Naive thymus-derived CD4-positive, alpha-beta T cell (primary cell): ENCODE results near the gene CAMTA1. TPM values are rescaled to one million over a fixed set of nuclear protein-coding genes. Genes with fewer than 3 reads are reported as not detected.

Experiments
- ATAC-seq: fragments of 150-1000 bp; cut with Tn5 transposase; 2 replicates; pipeline ENCODE4 v1.10.0; 2021; ENCODE audit warnings: mild to moderate bottlenecking, moderate library complexity
- CTCF ChIA-PET: fragments of 350-600 bp; sonication (Branson Sonifier 250); formaldehyde crosslinking; loops from one replicate; lab custom pipeline; 2021; ENCODE audit warnings: antibody characterized with exemption; lab: Charles Lee
- POLR2A ChIA-PET: fragments of 350-600 bp; sonication (Branson Sonifier 250); formaldehyde crosslinking; loops from one replicate; lab custom pipeline; 2021; ENCODE audit warnings: antibody characterized with exemption, inconsistent platforms; lab: Charles Lee
- DNase-seq, 9 donors: peaks; one replicate each; pipeline versions ENCODE4 v3.0.0 to v3.0.0-alpha.2; 2020 to 2022; ENCODE audit warnings: mixed read lengths in 1 of 9
- H3K27ac ChIP-seq: one replicate; pipeline ENCODE4 v1.7.0; 2013; ENCODE audit warnings: mild to moderate bottlenecking, low read depth, low read length, moderate library complexity
- H3K27me3 ChIP-seq, 2 donors: one replicate each; pipeline ENCODE4 v1.7.0; 2013; ENCODE audit warnings: low read length in 2 of 2, mild to moderate bottlenecking in 2 of 2, moderate library complexity in 2 of 2; ENCODE audit not compliant: control insufficient read depth in 2 of 2, insufficient read depth in 2 of 2
- H3K36me3 ChIP-seq, 3 experiments: 1 replicate in 2 of 3; 2 replicates in 1 of 3; pipeline ENCODE4 v1.7.0; 2013; ENCODE audit warnings: low read length in 3 of 3, mild to moderate bottlenecking in 3 of 3, moderate library complexity in 1 of 3; ENCODE audit not compliant: insufficient read depth in 3 of 3, control insufficient read depth in 2 of 3
- H3K4me1 ChIP-seq, 2 donors: one replicate each; pipeline ENCODE4 v1.7.0; 2013; ENCODE audit warnings: low read length in 2 of 2, mild to moderate bottlenecking in 2 of 2, moderate library complexity in 1 of 2; ENCODE audit not compliant: control insufficient read depth in 2 of 2, insufficient read depth in 2 of 2
- H3K4me3 ChIP-seq: 2 replicates; pipeline ENCODE4 v1.7.0; 2013; ENCODE audit warnings: mild to moderate bottlenecking, low read length
- H3K9me3 ChIP-seq, 3 experiments: 1 replicate in 2 of 3; 2 replicates in 1 of 3; pipeline ENCODE4 v1.7.0; 2013; ENCODE audit warnings: low read length in 3 of 3; ENCODE audit not compliant: control insufficient read depth in 2 of 3
- H3K27ac Mint-ChIP-seq, 9 donors: one replicate each; pipeline ENCODE4 v1.8.0; 2020 to 2022; ENCODE audit warnings: mixed read lengths in 9 of 9, mild to moderate bottlenecking in 8 of 9, moderate library complexity in 5 of 9, inconsistent platforms in 2 of 9
- H3K27me3 Mint-ChIP-seq, 5 donors: one replicate each; pipeline ENCODE4 v1.8.0; 2021 to 2022; ENCODE audit warnings: mixed read lengths in 5 of 5, mild to moderate bottlenecking in 1 of 5
- H3K36me3 Mint-ChIP-seq, 5 donors: one replicate each; pipeline ENCODE4 v1.8.0; 2020 to 2022; ENCODE audit warnings: mixed read lengths in 5 of 5, mild to moderate bottlenecking in 3 of 5, inconsistent platforms in 1 of 5
- H3K4me1 Mint-ChIP-seq, 7 donors: one replicate each; pipeline ENCODE4 v1.8.0; 2020 to 2022; ENCODE audit warnings: mixed read lengths in 7 of 7, mild to moderate bottlenecking in 3 of 7, inconsistent platforms in 1 of 7
- H3K4me3 Mint-ChIP-seq, 10 donors: one replicate each; pipeline ENCODE4 v1.8.0; 2020 to 2022; ENCODE audit warnings: mild to moderate bottlenecking in 10 of 10, mixed read lengths in 10 of 10, moderate library complexity in 6 of 10, inconsistent platforms in 2 of 10
- H3K9me3 Mint-ChIP-seq, 11 donors: one replicate each; pipeline ENCODE4 v1.8.0; 2020 to 2022; ENCODE audit warnings: mixed read lengths in 11 of 11, mild to moderate bottlenecking in 4 of 11, inconsistent platforms in 1 of 11, moderate library complexity in 1 of 11
- intact Hi-C, 2 donors: fragments of 100-400 bp; cut with micrococcal nuclease; formaldehyde crosslinking; loops; one replicate each; pipeline ENCODE4 v1.15.1; 2023
- polyA plus RNA-seq, 2 donors: library from polyadenylated mRNA; unstranded; fragments of 300-500 nt; fragmentation: Illumina TruSeq; gene quantifications; one replicate each; pipeline ENCODE4 v1.2.3, GENCODE V29; 2021
- total RNA-seq, 6 experiments: library from RNA in 5 of 6; stranded (reverse) in 5 of 6; gene quantifications; 1 replicate in 5 of 6; 2 replicates in 1 of 6; pipeline ENCODE4 v1.2.3 and lab custom pipeline; 2021 to 2026

CAMTA1 gene
- total and polyA plus RNA-seq, 7 experiments from 2014 or later, result 38.1 to 68.6 (median 42.6) TPM

DNA sequence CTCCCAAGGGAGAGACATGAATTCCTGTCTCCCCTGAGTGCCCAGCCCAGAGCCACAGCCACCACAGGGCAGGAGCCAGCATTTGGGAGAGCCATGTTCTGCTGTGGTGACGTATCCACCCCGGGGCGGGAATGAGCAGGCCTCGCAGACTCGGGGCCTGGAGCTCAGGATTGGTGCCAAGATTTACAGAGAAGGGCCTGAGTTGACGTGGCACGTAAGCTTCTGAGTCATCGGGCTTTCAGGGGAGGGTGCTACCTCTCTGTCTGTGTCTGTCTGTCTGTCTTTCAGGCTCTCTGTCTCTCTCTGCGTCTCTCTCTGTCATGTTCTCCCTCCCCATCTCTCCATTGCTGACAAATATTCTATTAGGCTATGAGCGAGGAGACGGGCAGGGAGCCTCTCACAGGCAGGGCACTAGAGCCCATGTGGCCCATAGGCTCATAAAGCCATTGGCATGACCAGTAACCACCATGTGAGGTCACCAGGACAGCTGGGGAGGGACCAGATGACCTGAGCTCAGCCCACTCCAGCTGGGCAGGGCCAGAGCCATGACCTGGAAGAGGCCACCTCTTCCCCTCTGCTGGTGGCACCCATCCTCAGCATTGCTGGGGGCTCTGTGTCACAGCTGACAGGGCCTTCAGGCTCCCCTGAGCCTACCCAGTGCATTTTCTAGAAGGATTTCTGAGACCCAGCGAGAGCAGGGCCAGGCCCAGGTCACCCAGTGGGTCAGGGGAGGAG, 685.8 kb downstream of the CAMTA1 start:
- Histone ChIP-seq H3K4me3 (no peak overlapping the region), H3K4me1 (no peaks in the 10 kb centered on the region), H3K27ac (no peak overlapping the region), H3K36me3 (no peaks in the 10 kb centered on the region), H3K9me3 (no peaks in the 10 kb centered on the region), H3K27me3 (no peaks in the 10 kb centered on the region)
- H3K9me3 Mint-ChIP-seq, result no peaks in the 10 kb centered on the region
- DNase-seq, result no peak
- peaks cover 0 to 8% (median 0%) of the 10 kb centered on the region in 5 donors for H3K27me3 Mint-ChIP-seq
- no peaks in the 10 kb centered on the region for H3K36me3 Mint-ChIP-seq
- intact Hi-C loops, result no loop called here
- ATAC-seq, result no peak
- ChIA-PET POLR2A (no interaction called here), CTCF (no interaction called here)
- no peak overlapping the region for H3K4me3 Mint-ChIP-seq
- no peak overlapping the region for H3K27ac Mint-ChIP-seq
- H3K4me1 Mint-ChIP-seq, result no peaks in the 10 kb centered on the region

DNA sequence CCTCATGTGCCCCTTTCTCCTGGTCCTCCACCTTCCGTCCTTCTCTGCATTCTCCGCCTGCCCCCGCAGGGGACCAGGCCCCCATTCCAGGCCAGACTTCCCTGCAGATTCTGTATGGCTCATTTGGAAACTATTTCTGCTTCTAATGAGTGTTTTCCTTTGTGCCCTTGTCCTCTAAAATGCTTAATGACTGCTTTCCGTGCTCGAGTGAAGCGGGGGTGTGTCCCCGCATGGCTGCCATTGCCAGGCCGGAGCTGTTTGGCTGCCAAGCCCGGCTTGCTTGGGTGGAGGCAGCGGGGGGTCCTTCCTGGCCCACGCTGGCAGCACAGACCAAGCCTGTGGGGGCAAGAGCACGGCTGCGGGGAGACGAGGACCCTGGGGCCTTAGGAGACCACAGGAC, 686.6 kb downstream of the CAMTA1 start:
- H3K4me3 Mint-ChIP-seq, result no peak overlapping the region
- H3K4me1 Mint-ChIP-seq, result peaks cover 0 to 1% (median 0%) of the 10 kb centered on the region in 7 donors
- Histone ChIP-seq H3K4me3 (no peak overlapping the region), H3K27me3 (no peaks in the 10 kb centered on the region), H3K9me3 (no peaks in the 10 kb centered on the region), H3K36me3 (no peaks in the 10 kb centered on the region), H3K4me1 (no peaks in the 10 kb centered on the region), H3K27ac (no peak overlapping the region)
- intact Hi-C loops, result no loop called here
- peaks cover 0 to 8% (median 0%) of the 10 kb centered on the region in 5 donors for H3K27me3 Mint-ChIP-seq
- CTCF ChIA-PET, result no interaction called here
- ATAC-seq (no peak), DNase-seq (no peak)
- POLR2A ChIA-PET, result no interaction called here
- no peak overlapping the region for H3K27ac Mint-ChIP-seq
- H3K9me3 Mint-ChIP-seq, result no peaks in the 10 kb centered on the region
- H3K36me3 Mint-ChIP-seq, result no peaks in the 10 kb centered on the region

DNA sequence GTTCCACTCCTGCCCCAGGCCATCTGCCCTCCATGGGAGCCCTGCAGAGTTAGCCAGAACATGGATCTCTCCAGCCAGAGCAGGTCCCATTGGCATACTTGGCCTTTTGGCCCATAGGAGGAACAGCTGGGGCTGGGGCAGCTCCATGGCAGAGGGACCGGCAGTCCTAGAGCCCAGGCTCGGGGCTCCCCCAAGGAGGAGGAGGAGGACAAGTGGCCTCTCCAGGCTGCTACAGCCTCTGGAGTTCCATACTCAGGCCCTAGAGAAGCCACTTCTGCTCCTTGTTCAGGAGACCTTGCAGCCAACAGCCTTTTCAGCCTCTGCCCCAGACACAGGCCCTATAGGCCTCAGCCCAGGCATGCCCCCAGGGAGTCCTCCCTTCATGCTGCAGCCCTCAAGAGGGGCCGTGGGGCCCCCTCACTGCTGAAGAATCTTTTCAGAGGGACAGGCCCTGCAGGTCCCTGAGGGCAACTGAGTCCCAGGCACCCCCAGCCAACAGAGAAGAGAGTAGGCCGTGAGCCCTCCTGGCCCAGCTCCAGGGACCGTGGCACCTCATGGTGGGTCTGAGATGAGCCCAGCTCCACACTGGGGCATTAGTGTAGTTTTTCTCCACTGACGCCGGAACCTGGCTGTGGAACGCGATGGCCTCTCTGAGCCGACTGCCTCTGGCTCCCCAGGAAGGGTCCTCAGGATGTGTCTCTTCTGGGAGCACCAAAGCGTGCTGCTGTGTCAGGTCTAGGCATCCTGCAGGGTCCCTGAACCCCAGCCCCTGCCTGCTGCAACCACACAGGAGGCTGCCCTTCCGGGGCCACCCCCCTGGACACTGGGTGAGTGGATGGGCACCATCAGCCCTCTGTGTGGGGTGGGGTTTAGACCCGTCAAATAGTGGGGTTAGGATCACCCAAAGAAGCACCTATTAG, 688.2 kb downstream of the CAMTA1 start:
- H3K27ac ChIP-seq, result no peak overlapping the region
- H3K36me3 Mint-ChIP-seq, result no peaks in the 10 kb centered on the region
- H3K9me3 Mint-ChIP-seq, result no peaks in the 10 kb centered on the region
- no peak overlapping the region for H3K4me3 ChIP-seq
- no peaks in the 10 kb centered on the region for H3K4me1 ChIP-seq
- intact Hi-C loops, result no loop called here
- no peak overlapping the region for H3K4me3 Mint-ChIP-seq
- ATAC-seq (no peak), DNase-seq (no peak)
- no peaks in the 10 kb centered on the region for H3K27me3 ChIP-seq
- ChIA-PET CTCF (no interaction called here), POLR2A (no interaction called here)
- H3K36me3 ChIP-seq, result no peaks in the 10 kb centered on the region
- H3K9me3 ChIP-seq, result no peaks in the 10 kb centered on the region
- peaks cover 0 to 1% (median 0%) of the 10 kb centered on the region in 7 donors for H3K4me1 Mint-ChIP-seq
- no peak overlapping the region for H3K27ac Mint-ChIP-seq
- peaks cover 0 to 4% (median 0%) of the 10 kb centered on the region in 5 donors for H3K27me3 Mint-ChIP-seq

DNA sequence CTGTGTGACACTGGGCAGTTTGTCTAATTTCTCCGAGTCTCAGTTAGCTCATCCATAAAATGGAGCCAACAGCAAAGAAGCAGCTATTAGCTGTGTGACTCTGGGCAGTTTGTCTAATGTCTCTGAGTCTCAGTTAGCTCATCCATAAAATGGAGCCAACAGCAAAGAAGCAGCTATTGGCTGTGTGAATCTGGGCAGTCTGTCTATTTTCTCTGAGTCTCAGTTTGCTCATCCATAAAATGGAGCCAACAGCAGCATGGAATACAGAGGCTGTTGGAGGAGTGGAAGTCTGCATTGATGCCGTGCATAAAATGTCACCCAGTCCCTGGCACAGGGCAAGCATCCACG, 688.9 kb downstream of the CAMTA1 start:
- intact Hi-C loops, result no loop called here
- POLR2A ChIA-PET, result no interaction called here

DNA sequence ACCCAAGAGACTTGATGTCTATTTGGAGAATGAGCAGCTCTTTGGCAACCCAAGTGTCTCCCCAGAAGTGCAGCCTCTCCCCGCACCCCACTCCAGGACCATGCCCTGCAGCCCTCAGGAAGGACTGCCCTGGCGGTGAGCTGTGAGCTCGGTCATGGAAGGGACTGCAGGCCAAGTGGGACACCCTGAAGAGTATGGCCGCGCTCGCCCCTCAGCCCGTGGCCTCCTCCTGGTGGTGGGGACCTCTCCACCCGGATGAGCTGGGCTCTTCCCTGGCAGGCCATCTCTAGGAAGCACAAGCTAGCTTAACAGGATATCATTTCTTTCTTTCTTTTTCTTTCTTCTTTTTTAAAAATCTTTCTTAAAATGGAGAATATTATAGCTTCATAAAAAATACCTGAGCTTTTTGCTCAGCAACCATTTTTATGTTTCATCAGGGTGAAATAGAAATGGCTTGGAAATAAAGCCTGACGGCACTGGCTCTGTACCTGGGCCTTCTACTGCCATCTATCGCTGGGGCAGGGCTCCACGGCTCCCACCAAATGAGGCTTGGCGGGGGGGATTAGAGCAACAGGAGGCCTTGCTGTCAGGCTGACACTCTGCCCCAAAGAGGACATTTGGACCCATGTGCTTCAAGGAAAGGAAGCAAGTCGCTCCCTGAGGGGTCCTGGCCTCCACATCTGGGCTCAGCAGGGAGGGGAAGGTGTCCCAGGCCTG, 689.7 kb downstream of the CAMTA1 start:
- peaks cover 0 to 4% (median 0%) of the 10 kb centered on the region in 5 donors for H3K27me3 Mint-ChIP-seq
- H3K9me3 Mint-ChIP-seq, result no peaks in the 10 kb centered on the region
- no peak overlapping the region for H3K27ac Mint-ChIP-seq
- Histone ChIP-seq H3K4me3 (no peak overlapping the region), H3K27me3 (no peaks in the 10 kb centered on the region), H3K36me3 (no peaks in the 10 kb centered on the region), H3K27ac (no peak overlapping the region), H3K9me3 (no peaks in the 10 kb centered on the region), H3K4me1 (no peaks in the 10 kb centered on the region)
- H3K36me3 Mint-ChIP-seq, result no peaks in the 10 kb centered on the region
- ATAC-seq (no peak), DNase-seq (no peak)
- ChIA-PET CTCF (no interaction called here), POLR2A (no interaction called here)
- peaks cover 0 to 1% (median 0%) of the 10 kb centered on the region in 7 donors for H3K4me1 Mint-ChIP-seq
- no peak overlapping the region for H3K4me3 Mint-ChIP-seq
- intact Hi-C loops, result no loop called here

More for the DNA sequence above, 688.9 kb downstream of the CAMTA1 start:
- H3K36me3 ChIP-seq, result no peaks in the 10 kb centered on the region
- H3K27ac ChIP-seq, result no peak overlapping the region
- Mint-ChIP-seq H3K4me1 (peaks cover 0 to 1% (median 0%) of the 10 kb centered on the region in 7 donors), H3K9me3 (no peaks in the 10 kb centered on the region), H3K36me3 (no peaks in the 10 kb centered on the region), H3K27me3 (peaks cover 0 to 4% (median 0%) of the 10 kb centered on the region in 5 donors), H3K4me3 (no peak overlapping the region), H3K27ac (no peak overlapping the region)
- no peaks in the 10 kb centered on the region for H3K4me1 ChIP-seq
- CTCF ChIA-PET, result no interaction called here
- no peaks in the 10 kb centered on the region for H3K9me3 ChIP-seq
- no peaks in the 10 kb centered on the region for H3K27me3 ChIP-seq
- ATAC-seq (no peak), DNase-seq (no peak)
- no peak overlapping the region for H3K4me3 ChIP-seq

DNA sequence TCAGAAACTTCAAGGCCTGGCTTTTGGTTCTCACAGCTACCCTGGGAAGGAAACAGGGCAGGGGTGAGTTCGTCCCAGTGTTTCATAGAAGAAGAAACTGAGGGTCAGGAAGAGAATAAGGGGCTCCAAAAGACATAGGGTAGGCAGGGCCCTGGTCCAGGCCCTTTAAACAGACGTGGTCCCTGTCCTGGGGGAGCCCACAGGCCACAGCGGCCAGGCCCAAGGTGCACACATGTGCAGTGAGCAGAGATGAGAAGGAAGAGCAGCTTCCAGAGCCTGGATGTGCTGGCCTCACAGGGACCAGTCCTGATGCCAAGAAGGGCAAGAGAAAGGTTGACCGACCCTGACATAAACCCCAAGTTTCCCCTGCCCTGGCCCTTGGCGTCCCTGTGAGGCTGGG, 690.4 kb downstream of the CAMTA1 start:
- Mint-ChIP-seq H3K36me3 (no peaks in the 10 kb centered on the region), H3K27ac (no peak overlapping the region), H3K27me3 (peaks cover 0 to 4% (median 0%) of the 10 kb centered on the region in 5 donors), H3K4me1 (peaks cover 0 to 1% (median 0%) of the 10 kb centered on the region in 7 donors), H3K9me3 (no peaks in the 10 kb centered on the region), H3K4me3 (no peak overlapping the region)
- no peaks in the 10 kb centered on the region for H3K27me3 ChIP-seq
- no peaks in the 10 kb centered on the region for H3K4me1 ChIP-seq
- no peaks in the 10 kb centered on the region for H3K36me3 ChIP-seq
- DNase-seq (no peak), ATAC-seq (no peak)
- POLR2A ChIA-PET, result no interaction called here
- intact Hi-C loops, result no loop called here
- H3K9me3 ChIP-seq, result no peaks in the 10 kb centered on the region
- CTCF ChIA-PET, result no interaction called here
- no peak overlapping the region for H3K27ac ChIP-seq
- H3K4me3 ChIP-seq, result no peak overlapping the region
